Measurements from ENCODE around the gene RAD21L1. TPM values are rescaled to one million over a fixed set of nuclear protein-coding genes. Genes with fewer than 3 reads are reported as not detected.

Gene RAD21L1
- polyA plus RNA-seq, 3 donors, result 0.02 TPM; not detected in 2

- no peak overlapping the region for H3K27ac ChIP-seq (ENCODE audit: low read depth, low read length)
- 88 to 94% (median 91%) methylated on average over 18 of the region's 18 CpGs for WGBS, 3 donors
Measured at GRCh38 chr20:1300083-1300840, 74.4 kb downstream of the RAD21L1 start.

GRCh38 chr20:1301031-1301529 is 75.2 kb downstream of the RAD21L1 start:
- no peak overlapping the region for H3K27ac ChIP-seq (ENCODE audit: low read depth, low read length)
- 55 to 68% (median 64%) methylated on average over 9 of the region's 9 CpGs for WGBS, 3 donors

GRCh38 chr20:1302685-1303541 is 77.1 kb downstream of the RAD21L1 start:
- H3K27ac ChIP-seq (ENCODE audit: low read depth, low read length), result no peak overlapping the region
- 81 to 88% (median 82%) methylated on average over 12 of the region's 12 CpGs for WGBS, 3 donors

GRCh38 chr20:1304710-1305515 is 79.1 kb downstream of the RAD21L1 start:
- WGBS, 3 donors, result 84 to 90% (median 88%) methylated on average over 31 of the region's 31 CpGs

More at GRCh38 chr20:1304710-1305515, 79.1 kb downstream of the RAD21L1 start:
- no peak overlapping the region for H3K27ac ChIP-seq (ENCODE audit: low read depth, low read length)

Other genes starting within 250 kb of the RAD21L1 start
- under 1 TPM; 0.03 to 0.56 (median 0.04) TPM for gene RSPO4, start 223.7 kb upstream of the RAD21L1 start, polyA plus RNA-seq
- gene PSMF1, start 107.4 kb upstream of the RAD21L1 start, polyA plus RNA-seq, result 10 to 100 TPM; 54.8 to 88.6 (median 64.5) TPM
- 1 to 10 TPM in 2 of 3 donors, under 1 TPM in 1; 0.63 to 5.1 (median 1.8) TPM for gene TMEM74B, start 41.1 kb upstream of the RAD21L1 start, polyA plus RNA-seq
- under 1 TPM in 2 of 3 donors, not detected in 1; 0.07 to 0.16 TPM for gene C20orf202, start 22.6 kb upstream of the RAD21L1 start, polyA plus RNA-seq
- 1 to 10 TPM in 1 of 3 donors, under 1 TPM in 2; 0.85 to 1.7 (median 0.92) TPM for gene SNPH, start 40.2 kb downstream of the RAD21L1 start, polyA plus RNA-seq
- gene SDCBP2, start 103.1 kb downstream of the RAD21L1 start, polyA plus RNA-seq, result 10 to 100 TPM in 2 of 3 donors, 1 to 10 TPM in 1; 5.6 to 29.8 (median 15.4) TPM
- 100 to 1,000 TPM; 111 to 542 (median 353) TPM for gene FKBP1A, start 167.0 kb downstream of the RAD21L1 start, polyA plus RNA-seq
- 10 to 100 TPM; 24.4 to 52.1 (median 40.8) TPM for gene NSFL1C, start 240.8 kb downstream of the RAD21L1 start, polyA plus RNA-seq

All from adipose tissue (tissue), 3 donors.